Chondrocyte (in vitro differentiated cells): ENCODE measurements around the gene SUB1. TPM values are rescaled to one million over a fixed set of nuclear protein-coding genes. Genes with fewer than 3 reads are reported as not detected.
A peak's percentile ranks its signal among the peaks of the same experiment; 100 is the strongest.

Experiments
- DNase-seq: peaks from one replicate; pipeline ENCODE4 v3.0.0; 2021; ENCODE audit warnings: mixed read lengths, low spot score
- H3K27ac Mint-ChIP-seq: one replicate; pipeline ENCODE4 v1.8.0; 2021; ENCODE audit warnings: mild to moderate bottlenecking, moderate library complexity, mixed read lengths; ENCODE audit not compliant: unreplicated experiment
- H3K27me3 Mint-ChIP-seq: 2 replicates; pipeline ENCODE4 v1.8.0; 2021; ENCODE audit warnings: low read depth, mixed read lengths
- H3K36me3 Mint-ChIP-seq: 2 replicates; pipeline ENCODE4 v1.8.0; 2021; ENCODE audit warnings: low read depth, mixed read lengths
- H3K4me1 Mint-ChIP-seq: 2 replicates; pipeline ENCODE4 v1.8.0; 2021; ENCODE audit warnings: low read depth, mild to moderate bottlenecking, mixed read lengths
- H3K4me3 Mint-ChIP-seq: one replicate; pipeline ENCODE4 v1.8.0; 2021; ENCODE audit warnings: mild to moderate bottlenecking, moderate library complexity, mixed read lengths; ENCODE audit not compliant: unreplicated experiment
- H3K9me3 Mint-ChIP-seq: 2 replicates; pipeline ENCODE4 v1.8.0; 2021; ENCODE audit warnings: low read depth, mixed read lengths
- CTCF ChIP-seq: fragments of 200-600 bp; sonication (generic); IDR thresholded peaks from 2 replicates; pipeline ENCODE4 v1.5.0; 2021; ENCODE audit warnings: antibody characterized with exemption, mild to moderate bottlenecking, moderate library complexity
- total RNA-seq: library from RNA; stranded (reverse); gene quantifications from 3 replicates; pipeline ENCODE4 v1.2.1, GENCODE V29; 2021

SUB1 gene
- total RNA-seq, 1 donor from 2014 or later: 163 TPM

GRCh38 chr5:32578764-32579163 lies 6.6 kb upstream of the SUB1 start:
- H3K27ac Mint-ChIP-seq: no peak overlapping the region
- no peak for DNase-seq
- H3K27me3 Mint-ChIP-seq: no peaks in the 10 kb centered on the region
- H3K4me3 Mint-ChIP-seq: no peak overlapping the region
- peaks cover 3% of the 10 kb centered on the region for H3K36me3 Mint-ChIP-seq
- H3K4me1 Mint-ChIP-seq: peaks cover 9% of the 10 kb centered on the region
- no peak for TF ChIP-seq CTCF
- H3K9me3 Mint-ChIP-seq: no peaks in the 10 kb centered on the region

- H3K4me3 Mint-ChIP-seq: no peak overlapping the region
- no peaks in the 10 kb centered on the region for H3K27me3 Mint-ChIP-seq
- H3K27ac Mint-ChIP-seq: no peak overlapping the region
- H3K4me1 Mint-ChIP-seq: peaks cover 14% of the 10 kb centered on the region
- no peak for DNase-seq
- H3K36me3 Mint-ChIP-seq: peaks cover 3% of the 10 kb centered on the region
- no peaks in the 10 kb centered on the region for H3K9me3 Mint-ChIP-seq
- no peak for TF ChIP-seq CTCF
These were observed 4.2 kb upstream of the SUB1 start for GRCh38 chr5:32581010-32581785.

GRCh38 chr5:32583582-32584232 lies 1.6 kb upstream of the SUB1 start:
- no peak for DNase-seq
- no peaks in the 10 kb centered on the region for H3K9me3 Mint-ChIP-seq
- no peak overlapping the region for H3K4me3 Mint-ChIP-seq
- TF ChIP-seq CTCF: no peak
- H3K27ac Mint-ChIP-seq: no peak overlapping the region
- no peaks in the 10 kb centered on the region for H3K27me3 Mint-ChIP-seq
- H3K4me1 Mint-ChIP-seq: peaks cover 34% of the 10 kb centered on the region
- peaks cover 4% of the 10 kb centered on the region for H3K36me3 Mint-ChIP-seq

- H3K4me1 Mint-ChIP-seq: peaks cover 34% of the 10 kb centered on the region
- H3K4me3 Mint-ChIP-seq: no peak overlapping the region
- H3K9me3 Mint-ChIP-seq: no peaks in the 10 kb centered on the region
- H3K36me3 Mint-ChIP-seq: peaks cover 6% of the 10 kb centered on the region
- DNase-seq: no peak
- H3K27me3 Mint-ChIP-seq: no peaks in the 10 kb centered on the region
- no peak for TF ChIP-seq CTCF
- H3K27ac Mint-ChIP-seq: no peak overlapping the region
These were observed 711 bp upstream of the SUB1 start for GRCh38 chr5:32584646-32585045.

GRCh38 chr5:32585122-32585445 lies 273 bp upstream of the SUB1 start:
- no peaks in the 10 kb centered on the region for H3K27me3 Mint-ChIP-seq
- H3K9me3 Mint-ChIP-seq: no peaks in the 10 kb centered on the region
- peaks cover 34% of the 10 kb centered on the region for H3K4me1 Mint-ChIP-seq
- TF ChIP-seq CTCF: no peak
- peaks cover 6% of the 10 kb centered on the region for H3K36me3 Mint-ChIP-seq
- no peak for DNase-seq
- peak overlapping the region; percentile 98 for H3K4me3 Mint-ChIP-seq
- peak overlapping the region; percentile 97 for H3K27ac Mint-ChIP-seq
